HG02763 (cell line): ENCODE measurements around the gene TMEM187.

Source experiments
- ATAC-seq: cut with Tn5 transposase; IDR thresholded peaks from one replicate; pipeline ENCODE4 v1.9.1; 2021; ENCODE audit warnings: mild to moderate bottlenecking, moderate library complexity; ENCODE audit not compliant: unreplicated experiment

Gene TMEM187

GRCh38 chrX:153953892-153954557, 18.5 kb upstream of the TMEM187 start:
- ATAC-seq, result no peak

DNA sequence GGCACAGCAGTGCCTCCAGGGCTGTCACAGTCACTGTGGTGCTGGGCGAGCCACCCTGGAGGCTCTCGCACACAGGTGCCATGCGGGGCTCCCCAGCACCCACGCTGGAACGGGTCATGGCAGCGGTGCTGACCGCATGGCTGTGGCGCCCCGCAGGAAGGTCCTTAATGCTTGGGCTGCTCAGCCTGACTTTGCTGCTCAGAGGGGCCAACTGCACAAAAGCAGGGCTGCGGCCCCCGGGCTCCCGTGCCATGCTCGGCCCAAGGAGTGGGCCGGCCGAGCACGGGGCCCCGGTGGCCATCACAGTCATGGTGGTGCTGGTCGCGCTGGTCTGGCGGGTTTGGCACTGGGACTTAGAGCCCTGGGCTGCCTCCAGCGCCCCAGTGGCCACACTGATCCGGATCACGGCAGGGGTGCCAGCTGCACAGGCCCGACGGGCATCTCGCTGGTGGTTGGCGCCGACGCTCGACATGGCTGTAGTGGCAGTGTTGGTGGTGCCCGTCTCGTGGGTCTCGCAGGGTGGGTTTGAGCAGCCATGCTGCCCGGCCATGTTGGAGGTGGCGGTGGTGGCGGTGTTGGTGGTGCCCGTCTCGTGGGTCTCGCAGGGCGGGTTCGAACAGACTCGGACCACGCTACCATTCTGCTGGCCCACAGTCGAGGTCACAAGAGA, 17.9 kb upstream of the TMEM187 start:
- no peak for ATAC-seq

DNA sequence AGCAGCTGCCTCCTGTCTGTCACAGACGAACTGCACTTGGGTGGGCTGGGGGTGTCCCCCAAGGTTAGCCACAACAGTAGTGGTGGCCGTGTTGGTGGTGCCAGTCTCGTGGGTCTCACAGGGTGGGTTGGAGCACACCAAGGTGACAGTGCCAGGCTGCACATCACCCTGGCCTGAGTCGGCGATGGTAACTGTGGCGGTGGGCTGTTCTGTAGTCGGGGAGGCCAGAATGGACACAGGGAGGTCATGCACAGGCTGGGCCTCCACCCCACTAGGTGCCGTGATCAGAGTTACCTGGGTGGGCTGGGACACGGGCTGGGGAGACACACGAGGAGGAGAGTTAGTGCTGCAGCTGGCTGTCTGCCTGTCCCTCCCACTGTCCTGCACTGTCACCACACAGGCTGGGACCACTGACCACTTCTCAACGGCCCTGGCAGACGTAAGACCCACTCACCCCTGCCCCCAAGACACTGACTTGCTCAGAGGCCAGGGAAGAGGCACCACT, 17.3 kb upstream of the TMEM187 start:
- no peak for ATAC-seq

DNA sequence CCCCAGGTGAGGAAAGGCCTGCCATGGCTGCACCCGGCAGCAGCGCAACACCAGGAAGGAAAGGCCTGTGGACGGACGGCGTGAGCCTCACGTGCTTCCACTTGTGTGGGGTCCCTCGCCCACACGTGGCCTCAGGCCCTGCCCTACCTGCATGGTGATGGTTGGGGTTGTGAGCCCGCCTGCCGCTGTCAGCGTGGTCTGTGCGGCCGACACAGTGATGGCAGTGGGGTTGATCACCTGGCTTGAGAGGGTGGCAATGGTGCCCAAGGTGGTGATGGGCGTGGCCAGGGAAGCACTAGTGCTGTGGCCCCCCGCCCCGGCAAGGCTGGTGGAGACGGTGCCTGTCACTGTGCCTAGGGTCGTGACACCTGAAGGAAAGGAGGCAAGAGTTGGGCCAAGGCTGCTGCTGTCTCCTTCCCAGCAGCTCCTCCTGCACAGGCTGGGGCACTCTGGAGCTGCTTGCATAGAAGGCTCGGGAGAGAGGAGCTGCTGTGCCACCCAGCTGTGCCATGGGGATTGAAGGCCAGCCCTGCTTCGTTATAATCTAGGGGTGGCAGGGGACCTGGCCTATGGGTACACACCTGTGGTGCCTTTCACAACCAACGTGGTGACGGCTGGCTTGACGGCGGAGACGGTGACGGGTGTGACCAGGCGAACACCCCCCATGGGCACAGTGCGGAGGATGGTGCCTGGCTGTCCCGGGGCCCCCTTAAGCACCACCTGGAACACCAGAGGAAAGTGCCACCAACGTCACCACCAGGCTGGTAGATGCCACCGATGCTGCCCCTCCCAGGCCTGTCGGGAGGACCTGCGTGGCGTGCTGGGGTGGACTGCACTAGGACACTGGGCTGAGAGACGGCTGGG, 16.3 kb upstream of the TMEM187 start:
- ATAC-seq, result no peak

- no peak for ATAC-seq
These were observed 15.3 kb upstream of the TMEM187 start for GRCh38 chrX:153957224-153957623.

- no peak for ATAC-seq
These were observed 13.9 kb upstream of the TMEM187 start for GRCh38 chrX:153958605-153959004.

DNA sequence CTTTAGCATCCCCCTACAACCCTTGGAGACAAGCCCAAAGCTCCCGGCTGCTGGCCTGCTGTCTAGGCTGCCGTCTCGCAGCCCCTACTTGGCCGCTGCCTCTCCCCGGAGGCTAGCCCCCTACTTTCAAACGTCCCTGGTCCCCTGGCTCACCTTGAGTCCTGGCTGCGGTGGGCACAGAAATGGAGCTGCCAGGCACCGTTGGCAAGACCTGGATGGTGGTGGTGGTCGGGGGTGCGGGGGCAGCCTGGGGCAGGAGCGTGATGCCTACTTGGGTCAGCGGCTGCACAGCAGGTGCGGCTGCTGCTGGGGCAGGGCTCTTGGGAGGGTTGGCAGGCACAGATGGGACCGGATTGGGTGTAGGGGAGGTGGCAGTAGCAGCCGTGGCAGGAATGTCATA, 12.9 kb upstream of the TMEM187 start:
- ATAC-seq, result no peak

DNA sequence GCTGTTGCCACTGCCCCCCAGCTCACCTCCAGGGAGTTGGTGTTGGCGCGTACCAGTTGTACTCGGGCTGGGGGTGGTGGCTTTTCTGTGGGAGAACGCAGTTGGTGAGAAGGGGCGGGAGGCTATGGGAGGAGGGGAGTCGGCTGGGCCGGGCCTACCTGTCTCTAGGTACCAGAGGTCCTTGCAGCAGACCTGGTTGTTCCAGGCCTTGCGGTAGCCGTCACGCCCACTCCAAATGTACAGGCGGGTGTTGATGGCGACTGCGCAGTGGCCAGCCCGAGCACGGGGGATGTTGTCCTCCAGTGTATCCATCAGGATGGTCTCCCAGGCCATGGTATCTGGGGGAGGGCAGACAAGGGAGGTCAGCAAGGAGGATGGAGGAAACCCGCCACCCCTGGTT, 12.5 kb upstream of the TMEM187 start:
- ATAC-seq, result no peak

DNA sequence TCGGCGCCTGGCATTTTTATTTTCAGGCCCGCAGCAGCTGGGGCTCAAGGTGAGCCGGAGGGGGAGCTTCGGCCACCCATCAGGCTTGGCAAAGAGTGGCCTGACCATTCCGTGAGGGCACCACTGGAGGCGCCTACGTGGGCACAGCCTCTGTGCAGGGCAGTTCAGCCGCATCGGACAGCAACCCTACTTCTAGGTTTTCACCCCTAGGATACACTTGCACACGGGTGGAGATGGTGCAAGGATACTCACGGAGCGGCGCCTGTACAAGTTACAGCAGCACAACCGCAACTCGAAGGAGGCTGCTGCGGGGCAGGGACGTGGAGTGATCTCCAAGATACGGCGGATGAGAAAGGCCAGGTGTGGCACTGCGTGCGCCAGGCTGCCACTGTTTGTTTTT, 11.8 kb upstream of the TMEM187 start:
- no peak for ATAC-seq

DNA sequence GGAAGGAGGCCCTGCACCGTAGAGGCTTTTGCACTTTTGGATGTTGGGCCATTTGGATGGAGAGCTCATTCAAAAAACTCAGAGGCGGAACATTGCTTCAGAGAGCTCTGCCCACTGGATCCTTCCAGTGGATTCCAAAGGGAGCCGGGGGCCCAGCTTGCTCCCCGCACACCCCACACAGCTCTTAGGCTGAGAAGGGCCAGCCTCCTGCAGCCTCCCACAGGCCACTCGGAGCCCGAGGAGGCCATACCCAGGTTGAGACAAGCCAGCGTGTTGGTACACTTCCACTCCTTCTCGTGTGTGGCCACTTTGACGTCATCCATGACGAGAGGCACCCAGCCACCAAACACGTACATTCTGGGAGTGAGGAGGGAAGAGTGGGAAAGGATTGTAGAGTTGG, 11.3 kb upstream of the TMEM187 start:
- ATAC-seq, result no peak

GRCh38 chrX:153963546-153963945, 9.0 kb upstream of the TMEM187 start:
- ATAC-seq, result no peak

- no peak for ATAC-seq
These were observed 8.4 kb upstream of the TMEM187 start for GRCh38 chrX:153964105-153964504.

- ATAC-seq, result no peak
These were observed 7.1 kb upstream of the TMEM187 start for GRCh38 chrX:153965406-153965805.

DNA sequence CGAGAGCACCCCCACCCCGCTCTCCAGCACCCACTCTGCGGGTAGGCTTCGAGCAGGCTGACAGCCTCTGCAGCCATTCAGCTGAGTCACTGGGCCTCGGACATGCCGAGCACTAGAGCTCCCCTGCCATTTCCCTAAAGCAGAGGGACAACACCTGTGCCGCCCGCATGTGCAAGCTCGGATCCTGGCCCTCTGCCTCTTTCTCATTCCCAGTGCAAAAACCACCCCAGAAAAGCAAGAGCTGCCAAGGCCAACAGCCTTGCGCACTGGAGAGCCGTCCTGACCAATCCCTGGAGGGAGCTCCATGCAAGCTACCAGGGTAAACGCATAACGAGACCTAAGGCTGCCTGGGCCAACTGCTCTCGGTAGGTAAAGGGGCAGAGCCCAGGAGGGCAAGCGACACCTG, 6.3 kb upstream of the TMEM187 start:
- ATAC-seq, result no peak

GRCh38 chrX:153966841-153967535, 5.6 kb upstream of the TMEM187 start:
- no peak for ATAC-seq

DNA sequence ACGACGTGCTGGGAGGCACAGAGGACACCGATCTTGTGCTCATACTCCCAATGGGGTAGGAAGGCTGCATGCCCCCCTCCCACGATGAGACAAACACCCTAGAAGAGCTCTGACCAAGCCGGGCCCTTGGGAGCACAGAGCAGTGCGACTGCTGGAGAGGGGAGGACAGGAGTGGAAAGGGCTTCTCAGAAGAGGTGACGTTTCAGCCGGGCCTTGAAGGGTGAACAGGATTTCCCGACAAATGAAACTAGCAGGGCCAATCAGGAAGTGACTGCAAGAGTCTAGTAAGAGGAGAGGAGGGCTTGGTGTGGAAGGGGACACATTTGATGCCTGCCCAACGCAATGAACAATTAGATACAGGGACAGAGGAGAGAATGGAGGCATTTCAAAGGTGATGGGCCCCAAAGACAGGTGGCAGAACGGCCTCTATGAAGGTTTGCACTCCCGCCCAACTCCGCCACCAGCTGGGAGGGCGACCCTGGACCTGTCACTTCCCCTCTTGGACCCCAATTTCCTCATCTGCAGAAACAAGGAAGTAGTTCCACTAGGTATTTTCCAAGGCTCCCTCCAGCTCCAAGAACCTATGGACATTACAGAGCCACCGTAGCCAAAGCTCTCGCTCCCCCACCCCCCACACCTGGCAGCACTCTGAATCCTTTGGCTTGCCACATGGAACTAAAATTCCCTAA, 4.9 kb upstream of the TMEM187 start:
- ATAC-seq, result no peak

- no peak for ATAC-seq
These were observed 4.3 kb upstream of the TMEM187 start for GRCh38 chrX:153968255-153968654.

GRCh38 chrX:153968754-153969124, 3.8 kb upstream of the TMEM187 start:
- no peak for ATAC-seq

DNA sequence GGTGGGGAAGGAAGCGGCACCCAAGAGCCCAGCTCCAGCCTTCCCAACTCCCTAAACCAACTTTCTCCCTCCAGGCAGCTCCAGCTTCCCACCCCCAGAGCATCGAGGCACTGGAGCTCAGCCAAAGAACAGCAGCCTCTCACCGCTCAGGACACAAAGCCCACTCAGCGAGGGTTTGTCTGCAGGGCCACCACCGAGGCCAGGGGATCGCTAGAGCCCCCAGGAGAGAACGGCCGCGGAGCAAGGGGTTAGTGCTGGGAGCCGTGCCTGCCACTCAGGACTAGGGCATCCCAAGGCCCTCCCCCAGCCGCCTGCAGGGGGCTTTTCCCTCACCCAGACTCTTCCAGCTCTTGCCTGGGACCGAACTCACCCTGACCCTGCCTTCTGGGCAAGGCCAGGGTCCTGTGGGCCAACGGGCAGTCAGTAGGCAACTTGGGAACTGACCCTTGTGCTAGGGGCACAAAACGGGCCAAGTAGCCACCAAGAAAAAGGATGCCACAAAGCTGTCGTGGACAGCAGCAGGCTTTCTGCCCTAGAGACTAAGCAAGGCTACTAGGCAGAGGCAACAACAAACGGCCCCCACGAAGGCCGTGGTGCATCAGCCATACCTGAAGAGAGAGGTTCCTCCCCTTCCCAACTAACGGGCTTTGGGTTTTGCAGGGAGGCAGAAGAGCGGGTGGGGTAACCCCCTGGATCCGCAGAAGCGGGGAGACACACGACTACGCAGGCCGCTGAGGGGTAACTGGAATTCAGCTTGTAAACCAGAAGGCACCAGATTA, 3.2 kb upstream of the TMEM187 start:
- ATAC-seq, result no peak

DNA sequence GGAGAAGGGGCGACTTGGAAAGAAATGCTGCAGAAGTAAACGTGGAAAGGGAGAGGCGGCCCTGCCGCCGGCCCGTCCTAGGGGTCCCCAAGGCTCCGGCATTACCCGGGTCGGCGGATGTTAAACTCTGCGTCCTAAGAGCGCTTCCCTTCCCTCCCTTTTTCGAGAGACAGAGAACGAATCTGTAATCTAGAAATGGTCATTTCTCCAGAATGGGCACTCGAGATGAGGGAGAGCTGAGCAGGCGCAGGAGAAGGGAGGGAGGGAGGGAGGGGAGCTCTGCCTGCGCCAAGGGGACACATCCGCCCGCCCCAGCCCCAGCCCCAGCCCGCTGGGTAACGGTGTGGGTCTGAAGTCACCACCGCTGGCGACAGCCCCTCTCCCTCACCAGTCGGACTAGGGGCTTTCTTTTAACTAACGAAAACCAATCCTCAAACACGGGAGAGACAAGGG, 2.6 kb upstream of the TMEM187 start:
- no peak for ATAC-seq
